Glomerular endothelial cell (primary cell): ENCODE data around the gene PDE7B. TPM values are rescaled to one million over a fixed set of nuclear protein-coding genes. Genes with fewer than 3 reads are reported as not detected.
"Not testable (repeated sequence)": the region's sequence is repeated elsewhere in the genome, so short reads cannot be mapped to it uniquely, and the experiment has no call there.

ENCODE experiments used
- DNase-seq: peaks from one replicate; pipeline ENCODE4 v3.0.0-alpha.2; 2011; ENCODE audit warnings: low read depth, low spot score; ENCODE audit errors: extremely low read depth
- total RNA-seq: library from RNA; depleted of rRNA; stranded (reverse); fragments of >200 nt; gene quantifications from 2 replicates; pipeline ENCODE4 v1.2.3, GENCODE V29; 2015

PDE7B gene
- total RNA-seq, 1 donor from 2014 or later, result 37.7 TPM

GRCh38 chr6:136213012-136213539 lies 361.6 kb downstream of the PDE7B start:
- no peak for DNase-seq

- no peak for DNase-seq
Measured at GRCh38 chr6:136213853-136214252, 362.4 kb downstream of the PDE7B start.

DNA sequence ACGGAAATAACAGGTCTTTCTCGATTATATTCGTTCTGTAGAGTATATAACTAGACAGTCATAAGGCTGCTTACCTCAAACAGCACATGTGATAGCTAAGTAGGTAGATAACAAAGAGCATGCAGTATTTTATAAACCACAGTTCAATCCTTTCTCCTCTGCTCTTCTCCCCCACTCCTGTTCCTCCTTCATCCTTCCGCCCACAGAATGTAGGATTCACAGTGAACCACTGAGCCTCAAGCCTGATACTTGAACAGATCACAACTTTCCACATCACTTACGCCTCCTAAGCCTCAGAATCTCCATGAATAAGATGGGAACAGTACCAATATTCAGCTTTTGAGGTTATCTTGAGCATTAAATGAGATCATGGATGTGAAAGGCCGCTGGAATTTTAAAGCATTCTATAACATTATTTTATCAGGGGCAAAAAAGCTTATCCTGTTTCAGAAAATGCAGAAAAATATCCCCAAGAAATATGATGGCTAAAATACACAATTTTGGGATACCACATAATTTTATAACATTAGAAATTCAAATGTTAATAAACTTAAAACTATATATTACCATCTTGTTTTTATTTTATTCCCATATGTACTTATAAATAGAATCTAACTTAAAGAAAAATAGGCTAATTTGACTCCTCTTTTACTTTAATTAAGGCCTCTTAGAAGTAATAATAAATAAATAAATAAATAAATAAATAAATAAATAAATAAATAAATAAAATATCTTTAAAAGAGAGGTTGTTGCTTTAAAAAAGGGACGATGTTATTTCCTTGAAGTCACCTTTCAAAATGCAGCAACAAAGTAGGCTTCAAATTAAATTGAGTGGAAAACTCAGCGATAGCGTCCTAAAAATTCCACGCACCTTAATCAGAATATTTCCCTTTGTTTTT lies 365.3 kb downstream of the PDE7B start:
- DNase-seq, result no peak

DNA sequence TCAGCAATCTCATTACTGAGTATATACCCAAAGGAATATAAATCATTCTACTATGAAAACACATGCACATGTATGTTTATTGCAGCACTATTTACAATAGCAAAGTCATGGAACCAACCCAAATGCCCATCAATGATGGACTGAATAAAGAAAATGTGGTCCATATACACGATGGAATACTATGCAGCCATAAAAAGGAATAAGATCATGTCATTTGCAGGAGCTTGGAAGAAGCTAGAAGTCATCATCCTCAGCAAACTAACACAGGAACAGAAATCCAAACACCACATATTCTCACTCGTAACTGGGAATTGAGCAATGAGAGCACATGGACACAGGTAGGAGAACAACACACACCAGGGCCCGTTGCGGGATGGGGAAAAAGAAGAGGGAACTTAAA lies 373.5 kb downstream of the PDE7B start:
- DNase-seq, result not testable (repeated sequence)

DNA sequence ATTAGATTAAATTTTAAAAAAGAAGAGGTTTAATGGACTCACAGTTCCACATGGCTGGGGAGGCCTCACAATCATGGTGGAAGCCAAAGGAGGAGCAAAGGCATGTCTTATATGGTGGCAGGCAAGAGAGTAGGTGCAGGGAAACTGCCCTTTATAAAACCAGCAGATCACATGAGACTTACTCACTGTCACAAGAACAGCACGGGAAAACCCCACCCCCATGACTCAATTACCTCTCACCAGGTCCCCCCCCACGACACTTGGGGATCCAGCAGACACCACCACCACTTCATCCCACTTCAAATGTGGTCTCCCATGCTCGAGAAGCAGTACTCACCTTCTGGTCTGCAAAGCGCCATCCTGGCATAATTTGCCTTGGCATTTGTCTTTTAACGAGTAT lies 374.0 kb downstream of the PDE7B start:
- DNase-seq, result no peak

DNA sequence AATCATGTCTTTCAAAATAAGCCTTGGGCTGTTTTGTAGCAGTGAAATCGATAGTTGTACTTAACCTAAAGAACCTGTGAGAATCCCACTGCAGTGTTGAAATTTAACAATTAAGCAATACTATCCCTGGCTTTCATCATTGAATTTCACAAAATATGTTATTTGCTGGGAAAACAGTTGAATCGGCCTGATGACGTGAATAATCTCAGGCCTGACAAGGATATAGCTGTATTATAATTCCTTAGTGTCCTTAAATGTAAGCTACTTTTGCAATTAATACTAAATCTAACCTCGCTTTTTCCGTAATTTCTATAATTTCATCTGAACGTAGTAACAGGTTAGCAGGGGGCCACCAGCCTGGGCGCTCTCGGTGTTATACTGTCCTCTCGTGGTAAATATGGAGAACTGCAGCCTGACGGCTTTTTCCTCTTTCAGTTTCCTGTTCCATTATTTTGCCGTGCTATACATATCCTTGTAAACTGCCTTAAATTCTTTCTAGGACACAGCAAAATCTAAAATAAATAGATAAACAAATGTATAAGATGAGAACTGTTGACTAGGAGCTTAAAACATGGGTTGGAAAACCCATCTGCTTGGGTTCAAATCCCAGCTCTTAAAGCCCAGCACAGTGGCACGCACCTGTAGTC lies 374.6 kb downstream of the PDE7B start:
- DNase-seq, result peak; percentile 39

- no peak for DNase-seq
Measured at GRCh38 chr6:136226674-136227377, 375.3 kb downstream of the PDE7B start.

DNA sequence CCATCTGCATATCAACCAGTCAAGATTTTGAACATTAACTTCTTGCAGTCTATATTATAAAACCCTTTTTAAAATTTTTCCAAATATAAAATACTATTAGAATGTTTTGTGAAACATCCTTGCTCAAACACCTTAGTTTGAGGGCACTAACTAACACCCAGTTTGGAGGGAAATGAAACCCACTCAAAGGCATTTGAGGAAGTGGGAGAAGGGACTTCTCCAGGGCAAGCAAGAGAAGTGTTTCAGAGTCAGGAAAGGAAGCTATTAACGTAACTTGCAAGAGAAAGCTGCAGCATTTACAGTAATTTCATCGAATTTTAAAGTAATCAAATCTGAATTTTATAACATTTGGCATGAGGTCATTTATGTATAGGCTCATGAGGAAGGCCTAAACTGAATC lies 377.3 kb downstream of the PDE7B start:
- no peak for DNase-seq

DNA sequence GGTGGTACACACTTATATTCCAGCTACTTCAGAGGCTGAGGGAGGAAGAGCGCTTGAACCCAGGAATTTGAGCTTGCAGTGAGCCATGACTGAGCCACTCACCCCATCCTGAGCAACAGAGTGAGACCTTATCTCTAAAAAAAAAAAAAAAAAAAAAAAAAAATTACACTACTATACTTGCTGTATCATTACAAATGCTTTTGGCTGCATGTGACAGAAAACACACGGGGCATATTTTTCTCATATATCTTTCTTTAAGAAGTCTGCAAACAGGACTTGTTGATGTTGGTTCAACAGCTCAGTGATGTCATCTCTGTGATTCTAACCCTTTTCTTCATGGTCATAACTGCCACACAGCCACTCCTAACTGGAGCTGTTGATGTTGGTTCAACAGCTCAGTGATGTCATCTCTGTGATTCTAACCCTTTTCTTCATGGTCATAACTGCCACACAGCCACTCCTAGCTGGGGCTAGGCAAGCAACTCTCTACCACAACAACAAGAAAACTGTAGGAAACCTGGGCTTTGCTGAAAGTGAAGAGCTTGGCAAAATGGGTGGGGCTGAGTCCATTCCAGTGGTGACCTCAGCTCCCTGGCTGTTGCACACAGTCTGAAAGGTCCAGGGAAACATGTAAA lies 378.8 kb downstream of the PDE7B start:
- no peak for DNase-seq

GRCh38 chr6:136232701-136233100 lies 381.2 kb downstream of the PDE7B start:
- DNase-seq, result no peak

DNA sequence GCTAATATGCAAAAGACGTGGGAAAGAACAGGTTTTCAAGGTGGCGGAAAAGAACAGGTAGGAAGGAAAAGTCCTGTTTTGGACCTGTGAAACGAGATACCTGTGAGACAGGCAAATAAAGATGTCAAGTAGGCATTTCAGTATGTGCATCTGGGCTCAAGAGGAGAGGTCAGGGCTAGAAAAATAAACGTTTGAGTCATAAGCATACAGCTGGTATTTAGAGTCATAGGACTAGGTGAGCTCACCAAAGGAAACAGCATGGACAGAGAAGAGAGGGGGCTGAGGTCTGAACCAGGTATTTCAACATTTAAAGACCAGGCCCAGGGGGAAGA lies 383.7 kb downstream of the PDE7B start:
- no peak for DNase-seq

DNA sequence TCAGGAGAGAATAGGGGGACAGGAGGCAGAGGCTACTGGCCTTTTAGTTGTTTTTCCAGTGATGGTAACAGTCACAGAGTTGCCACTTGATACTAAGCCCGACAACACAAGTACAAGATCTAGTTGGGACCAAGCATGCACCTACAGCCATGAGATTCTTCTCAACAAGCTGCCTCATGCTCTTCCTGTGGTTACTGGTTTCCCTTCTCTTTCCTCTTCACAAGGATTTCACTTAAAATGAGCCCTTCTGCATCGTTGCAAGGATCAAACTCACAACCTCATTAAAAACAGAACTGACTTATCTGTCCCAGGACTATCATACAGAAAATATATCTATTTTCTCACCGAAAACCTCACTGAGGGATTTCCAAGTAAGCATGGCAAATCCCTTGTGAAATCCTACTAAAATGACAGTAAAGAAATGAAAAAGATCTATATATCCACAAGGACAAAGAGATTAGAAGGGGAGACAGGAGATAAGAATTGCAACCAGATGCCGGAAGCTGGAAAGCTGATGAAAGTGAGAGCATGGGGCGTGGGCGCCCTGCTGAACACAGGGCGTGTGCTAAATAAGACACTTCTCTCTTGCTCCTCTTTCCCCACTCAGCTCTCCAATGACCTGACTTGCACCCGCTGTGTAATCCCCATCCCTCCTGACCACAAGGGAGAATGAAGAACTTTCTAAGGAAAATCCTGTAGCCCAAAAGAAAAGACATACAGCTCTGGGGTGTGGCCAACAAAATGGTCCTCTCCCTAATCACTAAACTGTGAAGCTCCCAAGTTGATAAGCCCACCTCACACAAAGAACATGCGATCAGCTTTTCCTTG lies 385.2 kb downstream of the PDE7B start:
- DNase-seq, result no peak

- no peak for DNase-seq
Measured at GRCh38 chr6:136244061-136244616, 392.6 kb downstream of the PDE7B start.
